SK-N-MC (cell line): ENCODE results near the gene AP3B2.

Source experiments
- EZH2 ChIP-seq: fragments of 200-600 bp; sonication (generic); IDR thresholded peaks from one replicate; pipeline ENCODE4 v1.6.1; 2017; ENCODE audit warnings: antibody characterized with exemption
- FOXP2 ChIP-seq: optimal IDR thresholded peaks from 2 replicates; pipeline ENCODE3; 2011; ENCODE audit warnings: mild to moderate bottlenecking, moderate library complexity; ENCODE audit not compliant: insufficient read depth; ENCODE audit errors: extremely low read length, control extremely low read depth
- POLR2AphosphoS5 ChIP-seq: IDR thresholded peaks from 2 replicates; pipeline ENCODE4 v1.6.1; 2012; ENCODE audit warnings: mild to moderate bottlenecking, low read depth, low read length, borderline replicate concordance

DNA sequence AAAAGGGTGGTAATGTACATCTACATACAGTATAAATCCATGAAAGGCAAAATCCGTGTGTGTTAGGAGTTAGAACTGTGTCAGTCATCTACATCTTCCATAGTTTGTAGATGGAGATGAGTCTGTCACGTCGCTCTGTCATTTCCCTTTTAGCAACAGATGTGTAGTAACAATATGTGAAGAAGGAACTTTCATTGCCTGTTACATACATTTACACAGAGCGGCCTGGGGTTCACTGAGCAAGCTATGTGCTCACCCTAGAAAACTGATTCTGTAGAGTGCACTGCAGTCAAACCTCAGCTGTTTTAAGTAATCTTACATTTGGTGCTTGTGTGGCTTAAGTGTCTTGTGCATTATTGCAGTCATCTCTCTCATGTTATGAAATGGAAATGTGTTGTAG is 41.6 kb upstream of the AP3B2 start:
- no peak for TF ChIP-seq EZH2
- TF ChIP-seq FOXP2: no peak
- TF ChIP-seq POLR2AphosphoS5: no peak
